ENCODE measurements around the gene TRIP10. TPM values are rescaled to one million over a fixed set of nuclear protein-coding genes. Genes with fewer than 3 reads are reported as not detected.

The TRIP10 gene
- total and polyA plus RNA-seq, 11 donors, result 62.5 to 172 (median 85.8) TPM

- H3K36me3 ChIP-seq, result no peaks in the 10 kb centered on the region
- TF ChIP-seq POLR2A (IDR thresholded peaks at IDR 0.05), result no peak
- TF ChIP-seq, protein P1, sequence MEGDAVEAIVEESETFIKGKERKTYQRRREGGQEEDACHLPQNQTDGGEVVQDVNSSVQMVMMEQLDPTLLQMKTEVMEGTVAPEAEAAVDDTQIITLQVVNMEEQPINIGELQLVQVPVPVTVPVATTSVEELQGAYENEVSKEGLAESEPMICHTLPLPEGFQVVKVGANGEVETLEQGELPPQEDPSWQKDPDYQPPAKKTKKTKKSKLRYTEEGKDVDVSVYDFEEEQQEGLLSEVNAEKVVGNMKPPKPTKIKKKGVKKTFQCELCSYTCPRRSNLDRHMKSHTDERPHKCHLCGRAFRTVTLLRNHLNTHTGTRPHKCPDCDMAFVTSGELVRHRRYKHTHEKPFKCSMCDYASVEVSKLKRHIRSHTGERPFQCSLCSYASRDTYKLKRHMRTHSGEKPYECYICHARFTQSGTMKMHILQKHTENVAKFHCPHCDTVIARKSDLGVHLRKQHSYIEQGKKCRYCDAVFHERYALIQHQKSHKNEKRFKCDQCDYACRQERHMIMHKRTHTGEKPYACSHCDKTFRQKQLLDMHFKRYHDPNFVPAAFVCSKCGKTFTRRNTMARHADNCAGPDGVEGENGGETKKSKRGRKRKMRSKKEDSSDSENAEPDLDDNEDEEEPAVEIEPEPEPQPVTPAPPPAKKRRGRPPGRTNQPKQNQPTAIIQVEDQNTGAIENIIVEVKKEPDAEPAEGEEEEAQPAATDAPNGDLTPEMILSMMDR (IDR thresholded peaks at IDR 0.05), result no peak
- H3K4me1 ChIP-seq, result no peaks in the 10 kb centered on the region
- H3K9me3 ChIP-seq, result peaks cover 0 to 13% (median 7%) of the 10 kb centered on the region in 12 donors
- intact Hi-C loops (cut with DNase I), result no loop called here
- H3K4me3 ChIP-seq, result no peak overlapping the region
- H3K27me3 ChIP-seq, result peaks cover 0 to 19% (median 0%) of the 10 kb centered on the region in 9 donors
- DNase-seq (no peak), ATAC-seq (no peak)
- H3K27ac ChIP-seq, result no peak overlapping the region
- whole genome bisulfite sequencing, 4 donors, result 43 to 59% (median 48%) methylated on average over 5 of the region's 5 CpGs
Observed at GRCh38 chr19:6790194-6791128, 51.0 kb downstream of the TRIP10 start.

- DNase-seq, result no peak
- no peak for ATAC-seq
- no peak overlapping the region for H3K4me3 ChIP-seq
- TF ChIP-seq, protein P1 (IDR thresholded peaks at IDR 0.05), result no peak
- TF ChIP-seq POLR2A (IDR thresholded peaks at IDR 0.05), result no peak
- peaks cover 0 to 13% (median 8%) of the 10 kb centered on the region in 12 donors for H3K9me3 ChIP-seq
- H3K27me3 ChIP-seq, result peaks cover 0 to 19% (median 0%) of the 10 kb centered on the region in 9 donors
- H3K27ac ChIP-seq, result no peak overlapping the region
- intact Hi-C loops (cut with DNase I), result no loop called here
- 58 to 69% (median 64%) methylated on average over 6 of the region's 6 CpGs for WGBS, 4 donors
- H3K36me3 ChIP-seq, result no peaks in the 10 kb centered on the region
- H3K4me1 ChIP-seq, result no peaks in the 10 kb centered on the region
Observed at GRCh38 chr19:6791237-6791636, 51.8 kb downstream of the TRIP10 start.

DNA sequence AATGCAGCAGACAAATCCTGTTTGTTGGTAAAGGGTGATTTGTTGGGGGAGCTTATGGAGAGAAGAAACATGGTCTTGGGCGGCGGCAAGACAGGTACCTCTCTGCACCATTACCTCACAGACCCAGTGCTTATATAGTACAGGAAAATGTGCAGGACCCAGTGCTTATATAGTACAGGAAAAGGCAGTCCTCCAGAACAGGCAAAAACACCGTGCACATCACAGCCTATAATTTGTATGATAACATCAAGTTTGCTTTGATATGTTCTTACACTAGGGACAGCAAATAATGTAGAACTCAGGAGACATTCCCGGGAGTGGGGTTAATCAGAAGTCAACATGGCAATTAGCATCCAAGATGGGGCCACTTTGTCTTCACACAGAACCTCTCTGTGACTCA is 53.9 kb downstream of the TRIP10 start:
- DNase-seq (no peak), ATAC-seq (no peak)
- Histone ChIP-seq H3K4me3 (no peak overlapping the region), H3K4me1 (peaks cover 0 to 5% (median 0%) of the 10 kb centered on the region in 12 donors), H3K36me3 (no peaks in the 10 kb centered on the region), H3K9me3 (peaks cover 0 to 13% (median 8%) of the 10 kb centered on the region in 12 donors), H3K27ac (no peak overlapping the region), H3K27me3 (peaks cover 0 to 30% (median 0%) of the 10 kb centered on the region in 9 donors)
- 73 to 82% (median 75%) methylated on average over 4 of the region's 4 CpGs for WGBS, 4 donors
- TF ChIP-seq, protein P1 (IDR thresholded peaks at IDR 0.05), result no peak
- no peak for TF ChIP-seq POLR2A (IDR thresholded peaks at IDR 0.05)
- intact Hi-C loops (cut with DNase I), result no loop called here

DNA sequence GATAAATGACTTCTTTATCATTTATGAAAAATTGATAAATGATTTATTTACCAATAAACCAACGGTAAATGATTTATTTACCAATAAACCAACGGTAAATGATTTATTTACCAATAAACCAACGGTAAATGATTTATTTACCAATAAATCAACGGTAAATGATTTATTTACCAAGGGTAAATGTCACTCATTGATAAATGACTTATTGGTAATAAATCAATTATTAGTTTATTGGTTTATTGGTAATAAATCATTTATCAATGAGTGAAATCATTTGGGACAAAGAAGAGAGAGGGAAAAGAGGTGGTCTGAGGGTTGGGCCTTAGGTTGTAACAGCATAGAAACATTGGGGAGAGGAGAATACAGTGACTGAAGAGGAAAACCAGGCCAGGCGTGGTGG is 54.5 kb downstream of the TRIP10 start:
- no peaks in the 10 kb centered on the region for H3K36me3 ChIP-seq
- DNase-seq, result no peak
- peaks cover 0 to 31% (median 0%) of the 10 kb centered on the region in 9 donors for H3K27me3 ChIP-seq
- H3K27ac ChIP-seq, result no peak overlapping the region
- no peak for ATAC-seq
- TF ChIP-seq POLR2A (IDR thresholded peaks at IDR 0.05), result no peak
- TF ChIP-seq, protein P1 (IDR thresholded peaks at IDR 0.05), result no peak
- intact Hi-C loops (cut with DNase I), result no loop called here
- WGBS, 4 donors, result 89 to 92% (median 92%) methylated on average over 5 of the region's 5 CpGs
- peaks cover 0 to 13% (median 8%) of the 10 kb centered on the region in 12 donors for H3K9me3 ChIP-seq
- peaks cover 0 to 11% (median 0%) of the 10 kb centered on the region in 12 donors for H3K4me1 ChIP-seq
- no peak overlapping the region for H3K4me3 ChIP-seq

All from heart left ventricle (tissue), 16 donors.